K562 (cell line): ENCODE results near the gene KMO. TPM values are rescaled to one million over a fixed set of nuclear protein-coding genes. Genes with fewer than 3 reads are reported as not detected.
A peak's percentile ranks its signal among the peaks of the same experiment; 100 is the strongest.

Source experiments
- BRD4 ChIP-seq: fragments of 200-600 bp; sonication (generic); IDR thresholded peaks from 2 replicates; pipeline ENCODE4 v1.6.1; 2017; ENCODE audit warnings: inconsistent platforms
- HNRNPL ChIP-seq: fragments of 200-400 bp; formaldehyde crosslinking; IDR thresholded peaks from 2 replicates; pipeline ENCODE4 v1.6.1; 2017; ENCODE audit warnings: low read depth, mild to moderate bottlenecking, low read length
- L3MBTL2 ChIP-seq: fragments of 450-650 bp; IDR thresholded peaks from 2 replicates; pipeline ENCODE4 v1.6.1; 2016; ENCODE audit warnings: mild to moderate bottlenecking, moderate library complexity
- MAZ ChIP-seq, 2 experiments: fragments of 450-650 bp in 1 of 2; sonication (generic) in 1 of 2; formaldehyde crosslinking; IDR thresholded peaks in 1 of 2; conservative IDR thresholded peaks in 1 of 2; 2 replicates each; pipeline versions ENCODE4 v1.4.0 to v1.5.0; 2020; ENCODE audit warnings: mild to moderate bottlenecking in 1 of 2, missing genetic modification reagents in 1 of 2
- MBD2 ChIP-seq: sonication (generic); IDR thresholded peaks from 2 replicates; pipeline ENCODE4 v1.6.1; 2016; ENCODE audit warnings: low read depth, borderline replicate concordance
- MEIS2 ChIP-seq: fragments of 450-650 bp; IDR thresholded peaks from 2 replicates; pipeline ENCODE4 v1.6.1; 2014; ENCODE audit warnings: mild to moderate bottlenecking; ENCODE audit not compliant: partially characterized antibody
- POU5F1 ChIP-seq: fragments of 150-350 bp; IDR thresholded peaks from 2 replicates; pipeline ENCODE4 v1.6.1; 2014; ENCODE audit warnings: borderline replicate concordance, low read length, low read depth, mild to moderate bottlenecking; ENCODE audit not compliant: partially characterized antibody
- SMARCB1 ChIP-seq: IDR thresholded peaks from 2 replicates; pipeline ENCODE4 v1.6.1; 2011; ENCODE audit warnings: improper control_type of control experiment, low read depth; ENCODE audit not compliant: insufficient read length
- SREBF2 ChIP-seq: sonication (generic); formaldehyde crosslinking; IDR thresholded peaks from 2 replicates; pipeline ENCODE4 v1.4.0; 2020; ENCODE audit warnings: mild to moderate bottlenecking, missing genetic modification reagents
- polyA plus RNA-seq, 8 experiments: library from polyadenylated mRNA; depleted of rRNA in 4 of 8; stranded (reverse) in 5 of 8; unstranded in 3 of 8; fragments of >200 nt; fragmentation: Nextera tagmentation in 2 of 8; fragmentation: Illumina TruSeq in 1 of 8; extraction: Ambion mirVana in 2 of 8; extraction: Trizol in 1 of 8; gene quantifications; 2 replicates each; pipeline versions ENCODE4 v1.2.1 to v1.2.3, GENCODE V29; 2011 to 2014; ENCODE audit warnings: inconsistent platforms in 1 of 8, missing spikeins in 1 of 8
- total RNA-seq, 7 experiments: library from RNA; depleted of rRNA in 6 of 7; stranded (reverse); fragments of >200 nt in 6 of 7; fragmentation: Illumina TruSeq in 2 of 7; extraction: Trizol in 2 of 7; gene quantifications; 2 replicates each; pipeline versions ENCODE4 v1.2.1 to v1.2.3, GENCODE V29; 2011 to 2021; ENCODE audit warnings: low replicate concordance in 1 of 7
- TF ChIP-seq, protein P1 (sequence below), 2 experiments: fragments of 450-650 bp; IDR thresholded peaks; 2 replicates each; pipeline ENCODE4 v1.6.1; 2018; ENCODE audit warnings: mild to moderate bottlenecking in 2 of 2, low read depth in 1 of 2; ENCODE audit not compliant: partially characterized antibody in 2 of 2
- TF ChIP-seq, protein P2 (sequence below), 2 experiments: IDR thresholded peaks in 1 of 2; conservative IDR thresholded peaks in 1 of 2; 2 replicates each; pipeline ENCODE4 v1.6.1; 2016; ENCODE audit warnings: low read depth in 2 of 2, mild to moderate bottlenecking in 1 of 2, missing compliant biosample characterization in 1 of 2, missing genetic modification characterization in 1 of 2, moderate library complexity in 1 of 2
- TF ChIP-seq, protein P3 (sequence below): fragments of 250-450 bp; sonication (Bioruptor Pico); IDR thresholded peaks from 2 replicates; pipeline ENCODE4 v1.8.0; 2022; ENCODE audit warnings: inconsistent platforms
- TF ChIP-seq, protein P4 (sequence below): conservative IDR thresholded peaks from 2 replicates; pipeline ENCODE4 v1.6.1; 2011; ENCODE audit warnings: low read depth, mild to moderate bottlenecking, low read length; ENCODE audit not compliant: control insufficient read depth
- TF ChIP-seq, protein P5 (sequence below): fragments of 450-650 bp; IDR thresholded peaks from 2 replicates; pipeline ENCODE4 v1.6.1; 2017; ENCODE audit warnings: antibody characterized with exemption

KMO gene
- total and polyA plus RNA-seq, 9 of the 15 experiments (the other 6 are each of a cell fraction or from before 2014, with no cell fraction given) = 0.01 to 0.11 (median 0.01) TPM; not detected in 6

DNA sequence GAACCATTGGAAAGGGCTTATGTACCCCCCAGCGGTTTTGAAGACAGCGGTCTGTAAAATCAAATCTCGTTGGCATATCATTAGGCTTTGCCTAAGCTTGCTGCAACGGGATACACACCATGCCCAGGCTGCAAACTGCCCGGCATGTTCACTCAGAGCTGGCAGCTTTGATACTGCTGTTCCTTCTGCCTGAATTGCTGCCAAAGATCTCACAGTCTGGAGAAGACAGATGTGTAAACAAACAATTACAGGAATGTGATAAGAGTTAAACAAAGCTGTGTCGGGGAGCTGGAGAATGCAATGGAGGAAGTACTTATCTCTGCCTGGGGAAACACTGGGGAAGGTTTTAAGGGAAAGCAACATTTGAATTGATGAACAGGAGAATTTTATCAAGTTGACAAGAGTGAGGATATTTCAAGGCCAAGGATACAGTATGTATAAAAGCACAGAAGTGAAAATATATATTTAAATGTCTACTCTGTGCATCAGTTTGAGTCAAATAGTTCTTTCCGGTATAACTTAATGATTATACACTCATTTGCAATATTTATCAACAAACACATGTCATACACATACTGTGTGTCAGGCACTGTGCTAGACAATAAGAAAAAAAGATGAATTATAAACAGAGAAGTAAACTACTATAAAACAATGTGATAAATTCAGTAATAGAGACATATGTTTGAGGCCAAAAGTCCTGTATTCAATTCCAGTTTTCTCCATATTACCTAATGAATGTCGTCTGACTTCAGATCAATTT lies 78.1 kb downstream of the KMO start (continued):
- TF ChIP-seq, protein P1, sequence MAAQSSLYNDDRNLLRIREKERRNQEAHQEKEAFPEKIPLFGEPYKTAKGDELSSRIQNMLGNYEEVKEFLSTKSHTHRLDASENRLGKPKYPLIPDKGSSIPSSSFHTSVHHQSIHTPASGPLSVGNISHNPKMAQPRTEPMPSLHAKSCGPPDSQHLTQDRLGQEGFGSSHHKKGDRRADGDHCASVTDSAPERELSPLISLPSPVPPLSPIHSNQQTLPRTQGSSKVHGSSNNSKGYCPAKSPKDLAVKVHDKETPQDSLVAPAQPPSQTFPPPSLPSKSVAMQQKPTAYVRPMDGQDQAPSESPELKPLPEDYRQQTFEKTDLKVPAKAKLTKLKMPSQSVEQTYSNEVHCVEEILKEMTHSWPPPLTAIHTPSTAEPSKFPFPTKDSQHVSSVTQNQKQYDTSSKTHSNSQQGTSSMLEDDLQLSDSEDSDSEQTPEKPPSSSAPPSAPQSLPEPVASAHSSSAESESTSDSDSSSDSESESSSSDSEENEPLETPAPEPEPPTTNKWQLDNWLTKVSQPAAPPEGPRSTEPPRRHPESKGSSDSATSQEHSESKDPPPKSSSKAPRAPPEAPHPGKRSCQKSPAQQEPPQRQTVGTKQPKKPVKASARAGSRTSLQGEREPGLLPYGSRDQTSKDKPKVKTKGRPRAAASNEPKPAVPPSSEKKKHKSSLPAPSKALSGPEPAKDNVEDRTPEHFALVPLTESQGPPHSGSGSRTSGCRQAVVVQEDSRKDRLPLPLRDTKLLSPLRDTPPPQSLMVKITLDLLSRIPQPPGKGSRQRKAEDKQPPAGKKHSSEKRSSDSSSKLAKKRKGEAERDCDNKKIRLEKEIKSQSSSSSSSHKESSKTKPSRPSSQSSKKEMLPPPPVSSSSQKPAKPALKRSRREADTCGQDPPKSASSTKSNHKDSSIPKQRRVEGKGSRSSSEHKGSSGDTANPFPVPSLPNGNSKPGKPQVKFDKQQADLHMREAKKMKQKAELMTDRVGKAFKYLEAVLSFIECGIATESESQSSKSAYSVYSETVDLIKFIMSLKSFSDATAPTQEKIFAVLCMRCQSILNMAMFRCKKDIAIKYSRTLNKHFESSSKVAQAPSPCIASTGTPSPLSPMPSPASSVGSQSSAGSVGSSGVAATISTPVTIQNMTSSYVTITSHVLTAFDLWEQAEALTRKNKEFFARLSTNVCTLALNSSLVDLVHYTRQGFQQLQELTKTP (IDR thresholded peaks at IDR 0.05; ENCODE audit: low read depth in 1 of 2, partially characterized antibody in 2 of 2) = no peak
- TF ChIP-seq HNRNPL (no peak), L3MBTL2 (no peak), BRD4 (no peak), MBD2 (no peak), POU5F1 (no peak), SMARCB1 (no peak), MAZ (CRISPR knock-in tag; conservative IDR thresholded peaks at IDR 0.05 in 1 of 2, IDR thresholded peaks at IDR 0.05 in 1 of 2) (no peak), MEIS2 (peak; percentile 95), SREBF2 (CRISPR knock-in tag) (no peak)
- TF ChIP-seq, protein P2, sequence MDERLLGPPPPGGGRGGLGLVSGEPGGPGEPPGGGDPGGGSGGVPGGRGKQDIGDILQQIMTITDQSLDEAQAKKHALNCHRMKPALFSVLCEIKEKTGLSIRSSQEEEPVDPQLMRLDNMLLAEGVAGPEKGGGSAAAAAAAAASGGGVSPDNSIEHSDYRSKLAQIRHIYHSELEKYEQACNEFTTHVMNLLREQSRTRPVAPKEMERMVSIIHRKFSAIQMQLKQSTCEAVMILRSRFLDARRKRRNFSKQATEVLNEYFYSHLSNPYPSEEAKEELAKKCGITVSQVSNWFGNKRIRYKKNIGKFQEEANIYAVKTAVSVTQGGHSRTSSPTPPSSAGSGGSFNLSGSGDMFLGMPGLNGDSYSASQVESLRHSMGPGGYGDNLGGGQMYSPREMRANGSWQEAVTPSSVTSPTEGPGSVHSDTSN (CRISPR knock-in tag; IDR thresholded peaks at IDR 0.05; ENCODE audit: low read depth) = no peak
- TF ChIP-seq, protein P2 (tag; conservative IDR thresholded peaks at IDR 0.05; ENCODE audit: low read depth) = peak; percentile 62
- TF ChIP-seq, protein P3, sequence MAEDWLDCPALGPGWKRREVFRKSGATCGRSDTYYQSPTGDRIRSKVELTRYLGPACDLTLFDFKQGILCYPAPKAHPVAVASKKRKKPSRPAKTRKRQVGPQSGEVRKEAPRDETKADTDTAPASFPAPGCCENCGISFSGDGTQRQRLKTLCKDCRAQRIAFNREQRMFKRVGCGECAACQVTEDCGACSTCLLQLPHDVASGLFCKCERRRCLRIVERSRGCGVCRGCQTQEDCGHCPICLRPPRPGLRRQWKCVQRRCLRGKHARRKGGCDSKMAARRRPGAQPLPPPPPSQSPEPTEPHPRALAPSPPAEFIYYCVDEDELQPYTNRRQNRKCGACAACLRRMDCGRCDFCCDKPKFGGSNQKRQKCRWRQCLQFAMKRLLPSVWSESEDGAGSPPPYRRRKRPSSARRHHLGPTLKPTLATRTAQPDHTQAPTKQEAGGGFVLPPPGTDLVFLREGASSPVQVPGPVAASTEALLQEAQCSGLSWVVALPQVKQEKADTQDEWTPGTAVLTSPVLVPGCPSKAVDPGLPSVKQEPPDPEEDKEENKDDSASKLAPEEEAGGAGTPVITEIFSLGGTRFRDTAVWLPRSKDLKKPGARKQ (CRISPR knock-in tag) = no peak
- TF ChIP-seq, protein P4, sequence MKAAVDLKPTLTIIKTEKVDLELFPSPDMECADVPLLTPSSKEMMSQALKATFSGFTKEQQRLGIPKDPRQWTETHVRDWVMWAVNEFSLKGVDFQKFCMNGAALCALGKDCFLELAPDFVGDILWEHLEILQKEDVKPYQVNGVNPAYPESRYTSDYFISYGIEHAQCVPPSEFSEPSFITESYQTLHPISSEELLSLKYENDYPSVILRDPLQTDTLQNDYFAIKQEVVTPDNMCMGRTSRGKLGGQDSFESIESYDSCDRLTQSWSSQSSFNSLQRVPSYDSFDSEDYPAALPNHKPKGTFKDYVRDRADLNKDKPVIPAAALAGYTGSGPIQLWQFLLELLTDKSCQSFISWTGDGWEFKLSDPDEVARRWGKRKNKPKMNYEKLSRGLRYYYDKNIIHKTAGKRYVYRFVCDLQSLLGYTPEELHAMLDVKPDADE = no peak
- TF ChIP-seq, protein P5, sequence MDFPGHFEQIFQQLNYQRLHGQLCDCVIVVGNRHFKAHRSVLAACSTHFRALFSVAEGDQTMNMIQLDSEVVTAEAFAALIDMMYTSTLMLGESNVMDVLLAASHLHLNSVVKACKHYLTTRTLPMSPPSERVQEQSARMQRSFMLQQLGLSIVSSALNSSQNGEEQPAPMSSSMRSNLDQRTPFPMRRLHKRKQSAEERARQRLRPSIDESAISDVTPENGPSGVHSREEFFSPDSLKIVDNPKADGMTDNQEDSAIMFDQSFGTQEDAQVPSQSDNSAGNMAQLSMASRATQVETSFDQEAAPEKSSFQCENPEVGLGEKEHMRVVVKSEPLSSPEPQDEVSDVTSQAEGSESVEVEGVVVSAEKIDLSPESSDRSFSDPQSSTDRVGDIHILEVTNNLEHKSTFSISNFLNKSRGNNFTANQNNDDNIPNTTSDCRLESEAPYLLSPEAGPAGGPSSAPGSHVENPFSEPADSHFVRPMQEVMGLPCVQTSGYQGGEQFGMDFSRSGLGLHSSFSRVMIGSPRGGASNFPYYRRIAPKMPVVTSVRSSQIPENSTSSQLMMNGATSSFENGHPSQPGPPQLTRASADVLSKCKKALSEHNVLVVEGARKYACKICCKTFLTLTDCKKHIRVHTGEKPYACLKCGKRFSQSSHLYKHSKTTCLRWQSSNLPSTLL = no peak
